DND-41 (cell line): ENCODE measurements around the gene SF3B5.

Experiments
- ATAC-seq: fragments of 200-7000 bp; cut with Tn5 transposase; 3 replicates; pipeline ENCODE4 v1.9.1; 2021; ENCODE audit warnings: low read depth; ENCODE audit not compliant: insufficient read depth
- DNase-seq: peaks from one replicate; pipeline ENCODE4 v3.0.0-alpha.2; 2020
- H2AFZ ChIP-seq: 2 replicates; pipeline ENCODE4 v1.6.0; 2012; ENCODE audit warnings: low read depth, low read length
- H3K27ac ChIP-seq: 2 replicates; pipeline ENCODE4 v1.5.1; 2012; ENCODE audit warnings: low read length, inconsistent platforms
- H3K27me3 ChIP-seq: fragments of 200-600 bp; sonication (generic); 2 replicates; pipeline ENCODE4 v1.6.0; 2012; ENCODE audit warnings: low read length, mild to moderate bottlenecking, inconsistent platforms; ENCODE audit not compliant: insufficient read depth, poor library complexity
- H3K36me3 ChIP-seq: 2 replicates; pipeline ENCODE4 v1.5.1; 2012; ENCODE audit warnings: low read length, inconsistent platforms; ENCODE audit not compliant: insufficient read depth
- H3K4me1 ChIP-seq: 2 replicates; pipeline ENCODE4 v1.5.1; 2012; ENCODE audit warnings: mild to moderate bottlenecking, low read length; ENCODE audit not compliant: insufficient read depth
- H3K4me2 ChIP-seq: 2 replicates; pipeline ENCODE4 v1.6.0; 2012; ENCODE audit warnings: mild to moderate bottlenecking, moderate library complexity, low read length, inconsistent platforms; ENCODE audit not compliant: insufficient read depth
- H3K4me3 ChIP-seq, 2 experiments: fragments of 200-600 bp in 1 of 2; shearing (Covaris generic) in 1 of 2; 2 replicates each; pipeline ENCODE4 v1.5.1; 2012 to 2016; ENCODE audit warnings: inconsistent platforms in 2 of 2, low read length in 2 of 2, mild to moderate bottlenecking in 2 of 2, low read depth in 1 of 2, moderate library complexity in 1 of 2
- H3K79me2 ChIP-seq: 2 replicates; pipeline ENCODE4 v1.6.0; 2012; ENCODE audit warnings: low read length, inconsistent platforms; ENCODE audit not compliant: insufficient read depth
- H3K9ac ChIP-seq: 2 replicates; pipeline ENCODE4 v1.6.0; 2012; ENCODE audit warnings: low read depth, mild to moderate bottlenecking, inconsistent platforms, low read length, moderate library complexity
- H3K9me3 ChIP-seq: 2 replicates; pipeline ENCODE4 v1.5.1; 2012; ENCODE audit warnings: low read length, moderate library complexity, mild to moderate bottlenecking, inconsistent platforms; ENCODE audit not compliant: insufficient read depth, severe bottlenecking
- H4K20me1 ChIP-seq: 2 replicates; pipeline ENCODE4 v1.6.0; 2012; ENCODE audit warnings: low read length; ENCODE audit not compliant: insufficient read depth
- CTCF ChIP-seq: IDR thresholded peaks from 2 replicates; pipeline ENCODE4 v1.5.1; 2012; ENCODE audit warnings: borderline replicate concordance, low read length, moderate library complexity, mild to moderate bottlenecking; ENCODE audit not compliant: poor library complexity, severe bottlenecking; ENCODE audit errors: extremely low read depth
- EZH2 ChIP-seq: IDR thresholded peaks from 3 replicates; pipeline ENCODE4 v1.6.1; 2012; ENCODE audit warnings: borderline replicate concordance, low read depth, mild to moderate bottlenecking, moderate library complexity, low read length, inconsistent platforms; ENCODE audit not compliant: severe bottlenecking

SF3B5 gene

DNA sequence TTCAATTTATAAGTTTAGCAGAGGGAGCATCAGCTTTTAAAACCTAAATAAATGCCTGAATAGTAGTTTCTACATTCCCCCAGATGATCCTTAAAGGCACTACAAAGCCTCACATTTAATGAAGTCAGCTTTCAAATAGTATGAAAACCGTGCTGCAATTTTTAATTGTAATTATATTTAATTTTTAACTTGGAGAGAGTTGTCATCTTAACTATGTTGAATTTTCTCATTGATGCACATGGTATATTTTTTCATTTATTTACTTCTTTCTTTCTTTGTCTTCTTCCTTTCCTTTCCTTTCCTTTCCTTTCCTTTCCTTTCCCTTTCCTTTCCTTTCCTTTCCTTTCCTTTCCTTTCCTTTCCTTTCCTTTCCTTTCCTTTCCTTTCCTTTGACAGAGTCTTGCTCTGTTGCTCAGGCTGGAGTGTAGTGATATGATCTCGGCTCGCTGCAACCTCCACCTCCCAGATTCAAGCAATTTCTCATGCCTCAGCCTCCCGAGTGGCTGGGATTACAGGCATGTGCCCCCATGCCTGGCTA is 7.7 kb upstream of the SF3B5 start:
- no peaks in the 10 kb centered on the region for H3K36me3 ChIP-seq
- no peaks in the 10 kb centered on the region for H3K79me2 ChIP-seq
- no peaks in the 10 kb centered on the region for H4K20me1 ChIP-seq
- H3K27me3 ChIP-seq: no peaks in the 10 kb centered on the region
- no peak for TF ChIP-seq EZH2
- H3K9me3 ChIP-seq: no peaks in the 10 kb centered on the region
- no peak overlapping the region for H2AFZ ChIP-seq
- no peak overlapping the region for H3K9ac ChIP-seq
- H3K4me3 ChIP-seq: no peak overlapping the region
- H3K4me2 ChIP-seq: no peak overlapping the region
- DNase-seq (no peak), ATAC-seq (no peak)
- no peak overlapping the region for H3K27ac ChIP-seq
- H3K4me1 ChIP-seq: no peaks in the 10 kb centered on the region

- no peak for TF ChIP-seq EZH2
- no peak for TF ChIP-seq CTCF
- Histone ChIP-seq H3K4me2 (no peak overlapping the region), H3K9ac (no peak overlapping the region), H3K27me3 (no peaks in the 10 kb centered on the region), H3K79me2 (peaks cover 14% of the 10 kb centered on the region), H3K27ac (no peak overlapping the region), H3K9me3 (no peaks in the 10 kb centered on the region), H2AFZ (0 out of 2 replicates have a peak overlapping the region, but pooled peaks have one; percentile 24), H3K36me3 (no peaks in the 10 kb centered on the region), H3K4me3 (no peak overlapping the region), H4K20me1 (peaks cover 5% of the 10 kb centered on the region; the same call in 1 of the 2 replicates), H3K4me1 (peaks cover 18% of the 10 kb centered on the region)
- DNase-seq: no peak
- ATAC-seq: no peak
Measured at GRCh38 chr6:144098993-144099392, 3.6 kb upstream of the SF3B5 start.

DNA sequence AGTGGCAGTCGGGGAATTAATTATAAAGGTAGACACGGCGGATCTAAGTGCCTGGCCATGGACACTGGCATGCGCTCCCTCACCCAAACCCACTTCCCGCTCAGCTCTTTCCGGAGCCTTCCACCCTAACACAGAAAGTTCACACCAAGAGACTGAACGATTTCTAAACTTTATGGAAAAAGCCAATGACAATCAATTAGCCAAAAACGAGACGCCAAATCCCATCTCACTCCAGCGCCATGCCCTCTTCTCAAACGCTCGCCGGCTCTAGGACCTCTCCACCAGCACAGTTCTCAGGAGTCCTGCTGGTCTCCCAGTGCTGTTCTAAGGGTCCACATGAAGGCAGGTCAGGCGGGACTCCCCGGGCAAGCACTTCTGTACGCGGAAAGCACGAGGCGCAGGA is 641 bp downstream of the SF3B5 start:
- Histone ChIP-seq H3K9me3 (no peaks in the 10 kb centered on the region), H3K36me3 (peaks cover 5% of the 10 kb centered on the region), H3K79me2 (peaks cover 23% of the 10 kb centered on the region), H3K4me2 (peak overlapping the region; percentile 86), H2AFZ (peak overlapping the region; percentile 96), H3K4me3 (peak overlapping the region; percentile 63 to 88), H3K4me1 (peaks cover 30% of the 10 kb centered on the region), H4K20me1 (peaks cover 11% of the 10 kb centered on the region; the same call in 1 of the 2 replicates), H3K27me3 (no peaks in the 10 kb centered on the region), H3K27ac (peak overlapping the region; percentile 86), H3K9ac (peak overlapping the region; percentile 69)
- ATAC-seq (peak; percentile 7), DNase-seq (no peak)
- TF ChIP-seq CTCF: no peak
- no peak for TF ChIP-seq EZH2

- Histone ChIP-seq H3K27me3 (no peaks in the 10 kb centered on the region), H3K27ac (no peak overlapping the region), H3K9me3 (no peaks in the 10 kb centered on the region), H3K9ac (no peak overlapping the region), H4K20me1 (peaks cover 11% of the 10 kb centered on the region; the same call in 1 of the 2 replicates), H3K4me3 (peak overlapping the region in 1 of 2 experiments; percentile 88; a peak in 1 of 4 replicates), H3K79me2 (peaks cover 23% of the 10 kb centered on the region), H3K36me3 (peaks cover 5% of the 10 kb centered on the region), H3K4me2 (peak overlapping the region; percentile 86), H2AFZ (no peak overlapping the region), H3K4me1 (peaks cover 30% of the 10 kb centered on the region)
- ATAC-seq: no peak
- TF ChIP-seq EZH2 (no peak), CTCF (no peak)
- DNase-seq: no peak
Measured at GRCh38 chr6:144093658-144094057, 1.7 kb downstream of the SF3B5 start.
